ENCODE results near the gene MCIDAS.

MCIDAS gene

GRCh38 chr5:55226934-55227663, at the start of gene MCIDAS:
Gene MCIDAS (minus strand): TSS chr5:55227315. CDS start chr5:55227138, 177 bp downstream.
- peak; percentile 43 for DNase-seq

GRCh38 chr5:55276771-55277170, 49.7 kb upstream of the MCIDAS start:
- DNase-seq, result no peak

- DNase-seq, result no peak
Observed at GRCh38 chr5:55258339-55258738, 31.2 kb upstream of the MCIDAS start.

GRCh38 chr5:55254802-55255201, 27.7 kb upstream of the MCIDAS start:
- no peak for DNase-seq

GRCh38 chr5:55250064-55250463, 22.9 kb upstream of the MCIDAS start:
- DNase-seq, result no peak

- no peak for DNase-seq
Observed at GRCh38 chr5:55241746-55242145, 14.6 kb upstream of the MCIDAS start.

- DNase-seq, result no peak
Observed at GRCh38 chr5:55236800-55237199, 9.7 kb upstream of the MCIDAS start.

GRCh38 chr5:55234121-55234700, 7.1 kb upstream of the MCIDAS start:
- no peak for DNase-seq

- peak; percentile 73 for DNase-seq
Observed at GRCh38 chr5:55232985-55233928, 6.1 kb upstream of the MCIDAS start, which contains the start of gene CCNO. Gene CCNO (minus strand): TSS chr5:55233608. CDS start chr5:55233523, 85 bp downstream.

- no peak for DNase-seq
Observed at GRCh38 chr5:55232271-55232984, 5.3 kb upstream of the MCIDAS start.

GRCh38 chr5:55231919-55232270, 4.8 kb upstream of the MCIDAS start:
- no peak for DNase-seq

- DNase-seq, result no peak
Observed at GRCh38 chr5:55231029-55231918, 4.2 kb upstream of the MCIDAS start.

GRCh38 chr5:55230086-55230629, 3.0 kb upstream of the MCIDAS start:
- no peak for DNase-seq

- no peak for DNase-seq
Observed at GRCh38 chr5:55227664-55228430, 732 bp upstream of the MCIDAS start.

- peak; percentile 64 for DNase-seq
Observed at GRCh38 chr5:55226027-55226933, 835 bp downstream of the MCIDAS start.

- no peak for DNase-seq
Observed at GRCh38 chr5:55225346-55225745, 1.8 kb downstream of the MCIDAS start.

- no peak for DNase-seq
Observed at GRCh38 chr5:55223812-55224240, 3.3 kb downstream of the MCIDAS start.

GRCh38 chr5:55222985-55223811, 3.9 kb downstream of the MCIDAS start:
- no peak for DNase-seq

Measured in T1000 (cell line).